ENCODE measurements around the gene TENM3. TPM values are rescaled to one million over a fixed set of nuclear protein-coding genes. Genes with fewer than 3 reads are reported as not detected.

Gene TENM3
- total RNA-seq, 1 donor from 2014 or later = 40.4 TPM

- H3K27ac Mint-ChIP-seq = no peak overlapping the region
- DNase-seq (ENCODE audit: low spot score, unreplicated experiment) = no peak
- TF ChIP-seq CTCF (IDR thresholded peaks at IDR 0.05; ENCODE audit: unreplicated experiment) = no peak
- H3K4me3 Mint-ChIP-seq (ENCODE audit: low read depth) = no peak overlapping the region
- peaks cover 2% of the 10 kb centered on the region for H3K4me1 Mint-ChIP-seq (ENCODE audit: low read depth)
- H3K36me3 Mint-ChIP-seq (ENCODE audit: insufficient read depth) = peaks cover 18% of the 10 kb centered on the region
- no peaks in the 10 kb centered on the region for H3K9me3 Mint-ChIP-seq (ENCODE audit: low read depth)
- no peaks in the 10 kb centered on the region for H3K27me3 Mint-ChIP-seq
These were observed 515.1 kb downstream of the TENM3 start for GRCh38 chr4:182758273-182758672.

GRCh38 chr4:182760551-182761043, 517.4 kb downstream of the TENM3 start:
- no peak overlapping the region for H3K4me3 Mint-ChIP-seq (ENCODE audit: low read depth)

GRCh38 chr4:182764137-182764536, 520.9 kb downstream of the TENM3 start:
- H3K4me1 Mint-ChIP-seq (ENCODE audit: low read depth) = peaks cover 4% of the 10 kb centered on the region
- H3K27ac Mint-ChIP-seq = no peak overlapping the region

More at GRCh38 chr4:182760551-182761043, 517.4 kb downstream of the TENM3 start:
- Mint-ChIP-seq H3K36me3 (ENCODE audit: insufficient read depth) (peaks cover 5% of the 10 kb centered on the region), H3K27ac (no peak overlapping the region), H3K9me3 (ENCODE audit: low read depth) (no peaks in the 10 kb centered on the region), H3K27me3 (peaks cover 3% of the 10 kb centered on the region), H3K4me1 (ENCODE audit: low read depth) (peaks cover 6% of the 10 kb centered on the region)
- no peak for DNase-seq (ENCODE audit: low spot score, unreplicated experiment)
- no peak for TF ChIP-seq CTCF (IDR thresholded peaks at IDR 0.05; ENCODE audit: unreplicated experiment)

GRCh38 chr4:182764642-182765041, 521.4 kb downstream of the TENM3 start:
- Mint-ChIP-seq H3K27ac (no peak overlapping the region), H3K36me3 (ENCODE audit: insufficient read depth) (no peaks in the 10 kb centered on the region), H3K9me3 (ENCODE audit: low read depth) (no peaks in the 10 kb centered on the region), H3K27me3 (peaks cover 3% of the 10 kb centered on the region), H3K4me3 (ENCODE audit: low read depth) (no peak overlapping the region), H3K4me1 (ENCODE audit: low read depth) (peaks cover 4% of the 10 kb centered on the region)
- no peak for DNase-seq (ENCODE audit: low spot score, unreplicated experiment)
- no peak for TF ChIP-seq CTCF (IDR thresholded peaks at IDR 0.05; ENCODE audit: unreplicated experiment)

More at GRCh38 chr4:182764137-182764536, 520.9 kb downstream of the TENM3 start:
- peaks cover 3% of the 10 kb centered on the region for H3K27me3 Mint-ChIP-seq
- no peaks in the 10 kb centered on the region for H3K36me3 Mint-ChIP-seq (ENCODE audit: insufficient read depth)
- no peak for DNase-seq (ENCODE audit: low spot score, unreplicated experiment)
- no peaks in the 10 kb centered on the region for H3K9me3 Mint-ChIP-seq (ENCODE audit: low read depth)
- TF ChIP-seq CTCF (IDR thresholded peaks at IDR 0.05; ENCODE audit: unreplicated experiment) = no peak
- H3K4me3 Mint-ChIP-seq (ENCODE audit: low read depth) = no peak overlapping the region

- peaks cover 4% of the 10 kb centered on the region for H3K4me1 Mint-ChIP-seq (ENCODE audit: low read depth)
- H3K27me3 Mint-ChIP-seq = peaks cover 3% of the 10 kb centered on the region
- no peak overlapping the region for H3K27ac Mint-ChIP-seq
- no peak for TF ChIP-seq CTCF (IDR thresholded peaks at IDR 0.05; ENCODE audit: unreplicated experiment)
- DNase-seq (ENCODE audit: low spot score, unreplicated experiment) = no peak
- H3K36me3 Mint-ChIP-seq (ENCODE audit: insufficient read depth) = no peaks in the 10 kb centered on the region
- no peak overlapping the region for H3K4me3 Mint-ChIP-seq (ENCODE audit: low read depth)
- H3K9me3 Mint-ChIP-seq (ENCODE audit: low read depth) = no peaks in the 10 kb centered on the region
These were observed 523.0 kb downstream of the TENM3 start for GRCh38 chr4:182765987-182766856.

Data from progenitor cell of endocrine pancreas (in vitro differentiated cells).